PC-9 (cell line): Measurements from ENCODE around the gene ADAMTS8. TPM values are rescaled to one million over a fixed set of nuclear protein-coding genes. Genes with fewer than 3 reads are reported as not detected.

Experiments used
- BruUV-seq: library from RNA; stranded (reverse); fragments of 400-500 nt; replicated peaks from 2 replicates; lab custom pipeline; 2021; lab: Mats Ljungman, UMichigan
- CTCF ChIA-PET: fragments of 300-600 bp; sonication (Branson Sonifier 250); formaldehyde crosslinking; loops from one replicate; lab custom pipeline; 2022; ENCODE audit warnings: antibody characterized with exemption; lab: Charles Lee
- POLR2A ChIA-PET: fragments of 300-600 bp; sonication (Branson Sonifier 250); formaldehyde crosslinking; loops from one replicate; lab custom pipeline; 2022; ENCODE audit warnings: antibody characterized with exemption; ENCODE audit not compliant: unreplicated experiment; lab: Charles Lee
- DNase-seq, 2 experiments: peaks; one replicate each; pipeline versions ENCODE4 v3.0.0 to v3.0.0-alpha.2; 2015 to 2022; ENCODE audit warnings: mixed read lengths in 1 of 2
- H2AFZ ChIP-seq: fragments of 200-600 bp; sonication (generic); 2 replicates; pipeline ENCODE4 v1.8.1; 2017; ENCODE audit warnings: antibody characterized with exemption
- H3F3A ChIP-seq: fragments of 200-600 bp; sonication (generic); 2 replicates; pipeline ENCODE4 v1.8.1; 2017; ENCODE audit warnings: antibody characterized with exemption, mild to moderate bottlenecking, low read depth; ENCODE audit not compliant: insufficient read depth
- H3K27ac ChIP-seq: fragments of 200-600 bp; sonication (generic); 2 replicates; pipeline ENCODE4 v1.6.1; 2016; ENCODE audit warnings: mixed run types
- H3K27me3 ChIP-seq: fragments of 200-600 bp; sonication (generic); 2 replicates; pipeline ENCODE4 v1.6.1; 2016; ENCODE audit warnings: low read depth, mixed run types; ENCODE audit not compliant: insufficient read depth
- H3K36me3 ChIP-seq: fragments of 200-600 bp; sonication (generic); 2 replicates; pipeline ENCODE4 v1.6.1; 2016; ENCODE audit warnings: low read depth, mixed run types
- H3K4me1 ChIP-seq: fragments of 200-600 bp; sonication (generic); replicated peaks from 2 replicates; pipeline ENCODE4 v1.6.1; 2016; ENCODE audit warnings: mixed run types; ENCODE audit not compliant: insufficient read depth
- H3K4me2 ChIP-seq: fragments of 200-600 bp; sonication (generic); 2 replicates; pipeline ENCODE4 v1.6.1; 2017; ENCODE audit warnings: mixed run types
- H3K4me3 ChIP-seq: fragments of 200-600 bp; sonication (generic); 2 replicates; pipeline ENCODE4 v1.6.1; 2016; ENCODE audit warnings: mixed run types
- H3K79me2 ChIP-seq: fragments of 200-600 bp; sonication (generic); 2 replicates; pipeline ENCODE4 v1.6.1; 2017; ENCODE audit warnings: low read depth, mixed run types
- H3K9me2 ChIP-seq: fragments of 200-600 bp; sonication (generic); 2 replicates; pipeline ENCODE4 v1.8.1; 2017; ENCODE audit warnings: mild to moderate bottlenecking; ENCODE audit not compliant: insufficient read depth
- H3K9me3 ChIP-seq: fragments of 200-600 bp; sonication (generic); 2 replicates; pipeline ENCODE4 v1.8.1; 2016; ENCODE audit warnings: low read depth; ENCODE audit not compliant: insufficient read depth
- H4K20me1 ChIP-seq: fragments of 200-600 bp; sonication (generic); 2 replicates; pipeline ENCODE4 v1.8.1; 2017; ENCODE audit not compliant: insufficient read depth
- EZH2 ChIP-seq: fragments of 200-600 bp; sonication (generic); IDR thresholded peaks from 2 replicates; pipeline ENCODE4 v1.8.0; 2017; ENCODE audit warnings: antibody characterized with exemption, low read depth
- intact Hi-C: fragments of 100-400 bp; cut with micrococcal nuclease; formaldehyde crosslinking; loops from one replicate; pipeline ENCODE4 v1.10.0; 2022; ENCODE audit not compliant: unreplicated experiment
- total RNA-seq: library from RNA; stranded (reverse); gene quantifications from 2 replicates; pipeline ENCODE4 v1.2.3, GENCODE V29; 2021
- TF ChIP-seq, protein P1 (sequence below): fragments of 200-600 bp; sonication (generic); conservative IDR thresholded peaks from 2 replicates; pipeline ENCODE4 v1.6.1; 2017; ENCODE audit warnings: mixed run types, antibody characterized with exemption, mild to moderate bottlenecking, moderate library complexity

Gene ADAMTS8
- total RNA-seq, 1 experiment from 2014 or later = not detected

DNA sequence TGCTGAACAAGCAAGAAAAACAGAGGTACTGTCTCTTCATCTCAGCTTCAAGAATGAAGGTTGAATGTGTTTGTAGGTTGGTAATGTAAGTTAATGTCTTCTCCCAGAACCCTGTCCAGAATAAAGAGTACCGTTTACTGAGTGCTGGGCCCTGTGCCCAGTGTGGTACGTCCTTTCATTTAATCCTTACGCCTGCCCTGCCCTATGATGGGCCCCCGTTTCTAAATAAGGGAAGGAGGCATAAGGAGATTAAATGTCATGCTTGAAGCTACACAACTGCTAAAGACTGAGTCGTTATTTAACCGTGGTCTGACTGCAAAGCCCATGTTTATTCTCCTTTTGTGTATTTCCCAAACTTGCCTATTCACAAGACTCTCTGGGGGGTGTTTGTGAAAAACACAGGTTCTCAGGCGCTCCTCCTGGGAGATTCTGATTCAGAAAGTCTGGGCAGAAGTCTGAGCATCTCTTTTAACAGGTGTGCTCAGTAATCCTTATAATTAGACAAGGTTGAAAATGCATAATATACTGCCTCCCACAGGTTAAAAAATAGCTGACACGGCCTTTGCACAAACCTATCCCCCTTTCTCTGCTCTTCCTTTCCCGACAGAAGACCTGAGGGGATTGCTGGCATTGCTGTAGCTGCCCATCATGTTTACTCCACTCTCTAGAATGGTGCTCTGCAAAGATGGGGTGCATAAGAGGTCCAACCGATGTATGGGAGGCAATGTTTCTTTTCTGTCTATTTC, 57.4 kb downstream of the ADAMTS8 start:
- POLR2A ChIA-PET = interaction anchor here (0.6 kb wide), 1 partner anchor 127 kb away, joined by 3 read pairs; no protein-coding TSS in a partner anchor
- intact Hi-C loops = no loop called here
- Histone ChIP-seq H3F3A (no peaks in the 10 kb centered on the region), H3K27ac (no peak overlapping the region), H3K4me1 (no peaks in the 10 kb centered on the region), H3K27me3 (peaks cover 34% of the 10 kb centered on the region), H4K20me1 (no peaks in the 10 kb centered on the region), H3K9me2 (no peaks in the 10 kb centered on the region), H3K4me3 (no peak overlapping the region), H3K36me3 (no peaks in the 10 kb centered on the region), H2AFZ (no peak overlapping the region), H3K9me3 (no peaks in the 10 kb centered on the region), H3K4me2 (no peak overlapping the region), H3K79me2 (no peaks in the 10 kb centered on the region)
- CTCF ChIA-PET = interaction anchor here (0.6 to 0.7 kb wide), 2 partner anchors 18 to 61 kb away, joined by 4 to 5 read pairs; no protein-coding TSS in a partner anchor
- no peak for DNase-seq
- no TSS peak for BruUV-seq
- TF ChIP-seq EZH2 = no peak
- TF ChIP-seq, protein P1, sequence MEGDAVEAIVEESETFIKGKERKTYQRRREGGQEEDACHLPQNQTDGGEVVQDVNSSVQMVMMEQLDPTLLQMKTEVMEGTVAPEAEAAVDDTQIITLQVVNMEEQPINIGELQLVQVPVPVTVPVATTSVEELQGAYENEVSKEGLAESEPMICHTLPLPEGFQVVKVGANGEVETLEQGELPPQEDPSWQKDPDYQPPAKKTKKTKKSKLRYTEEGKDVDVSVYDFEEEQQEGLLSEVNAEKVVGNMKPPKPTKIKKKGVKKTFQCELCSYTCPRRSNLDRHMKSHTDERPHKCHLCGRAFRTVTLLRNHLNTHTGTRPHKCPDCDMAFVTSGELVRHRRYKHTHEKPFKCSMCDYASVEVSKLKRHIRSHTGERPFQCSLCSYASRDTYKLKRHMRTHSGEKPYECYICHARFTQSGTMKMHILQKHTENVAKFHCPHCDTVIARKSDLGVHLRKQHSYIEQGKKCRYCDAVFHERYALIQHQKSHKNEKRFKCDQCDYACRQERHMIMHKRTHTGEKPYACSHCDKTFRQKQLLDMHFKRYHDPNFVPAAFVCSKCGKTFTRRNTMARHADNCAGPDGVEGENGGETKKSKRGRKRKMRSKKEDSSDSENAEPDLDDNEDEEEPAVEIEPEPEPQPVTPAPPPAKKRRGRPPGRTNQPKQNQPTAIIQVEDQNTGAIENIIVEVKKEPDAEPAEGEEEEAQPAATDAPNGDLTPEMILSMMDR = peak; percentile 32

DNA sequence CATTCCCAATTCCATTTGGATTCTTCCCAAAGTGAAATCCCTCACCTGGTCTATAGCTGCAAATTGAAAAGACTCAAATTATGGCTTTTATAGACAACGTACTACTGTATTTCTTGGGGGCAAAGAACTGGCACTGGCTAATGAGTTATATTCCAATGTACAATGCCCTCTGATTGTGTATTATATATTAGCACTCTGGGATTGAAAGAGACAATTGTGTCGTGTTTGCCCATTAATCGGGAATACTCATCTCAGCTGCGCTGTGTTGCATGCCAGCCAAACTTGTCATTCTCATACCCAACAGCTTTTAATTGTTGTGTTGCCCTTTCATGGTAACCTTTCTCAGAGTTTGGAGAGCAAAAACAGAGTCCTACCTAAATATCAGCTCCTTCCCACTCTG, 58.7 kb downstream of the ADAMTS8 start:
- Histone ChIP-seq H2AFZ (no peak overlapping the region), H3F3A (no peaks in the 10 kb centered on the region), H3K9me2 (no peaks in the 10 kb centered on the region), H3K27me3 (peaks cover 32% of the 10 kb centered on the region), H3K4me1 (no peaks in the 10 kb centered on the region), H3K79me2 (no peaks in the 10 kb centered on the region), H4K20me1 (no peaks in the 10 kb centered on the region), H3K36me3 (no peaks in the 10 kb centered on the region), H3K4me2 (no peak overlapping the region), H3K9me3 (no peaks in the 10 kb centered on the region), H3K4me3 (no peak overlapping the region), H3K27ac (no peak overlapping the region)
- no TSS peak for BruUV-seq
- ChIA-PET CTCF (no interaction called here), POLR2A (no interaction called here)
- TF ChIP-seq EZH2 = no peak
- TF ChIP-seq, protein P1 = no peak
- intact Hi-C loops = no loop called here
- no peak for DNase-seq

DNA sequence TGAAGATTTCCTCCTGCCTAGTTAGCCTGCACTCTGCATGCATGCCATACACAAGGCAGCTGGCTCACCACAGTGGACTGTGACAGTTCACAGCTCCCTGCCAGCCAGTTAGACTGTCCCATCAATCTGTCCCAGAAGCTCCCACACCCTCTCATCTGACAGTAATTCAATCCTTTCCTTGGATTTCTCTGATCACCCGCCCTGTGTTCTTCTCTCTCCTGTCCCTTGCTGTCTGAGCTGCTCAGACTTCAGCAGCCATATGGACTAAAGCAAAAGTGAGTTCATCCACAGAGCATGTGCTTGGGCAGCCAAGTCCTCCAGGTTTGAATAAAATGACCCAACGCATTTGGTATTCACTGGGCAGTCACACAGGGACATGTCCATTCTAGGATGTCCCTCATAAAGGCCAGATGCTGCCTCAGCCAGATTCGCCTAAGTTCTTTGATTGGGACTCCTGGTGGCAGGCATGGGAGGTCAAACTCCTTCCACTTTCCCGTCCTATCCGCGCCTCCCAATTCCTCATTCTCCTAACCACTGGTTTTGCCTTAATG, 59.2 kb downstream of the ADAMTS8 start:
- Histone ChIP-seq H3F3A (no peaks in the 10 kb centered on the region), H3K4me2 (no peak overlapping the region), H3K27ac (no peak overlapping the region), H3K9me2 (no peaks in the 10 kb centered on the region), H3K4me1 (no peaks in the 10 kb centered on the region), H2AFZ (no peak overlapping the region), H3K36me3 (no peaks in the 10 kb centered on the region), H3K27me3 (peaks cover 33% of the 10 kb centered on the region), H3K9me3 (no peaks in the 10 kb centered on the region), H3K79me2 (no peaks in the 10 kb centered on the region), H4K20me1 (no peaks in the 10 kb centered on the region), H3K4me3 (no peak overlapping the region)
- ChIA-PET CTCF (no interaction called here), POLR2A (no interaction called here)
- DNase-seq = no peak
- TF ChIP-seq EZH2 = no peak
- TF ChIP-seq, protein P1 = no peak
- intact Hi-C loops = no loop called here
- BruUV-seq = no TSS peak
